CD14-positive monocyte (primary cell): Measurements from ENCODE around the gene CR1L. TPM values are rescaled to one million over a fixed set of nuclear protein-coding genes. Genes with fewer than 3 reads are reported as not detected.
"Not testable (repeated sequence)": the region's sequence is repeated elsewhere in the genome, so short reads cannot be mapped to it uniquely, and the experiment has no call there.

ENCODE experiments used
- DNase-seq, 3 donors: peaks; one replicate each; pipeline ENCODE4 v3.0.0-alpha.2; 2011 to 2022
- H2AFZ ChIP-seq: 2 replicates; pipeline ENCODE4 v1.6.0; 2012; ENCODE audit warnings: mild to moderate bottlenecking, low read depth, low read length, inconsistent platforms; ENCODE audit not compliant: insufficient read depth, poor library complexity, severe bottlenecking
- H3K27ac ChIP-seq, 2 donors: 1 replicate in 1 of 2; 2 replicates in 1 of 2; pipeline ENCODE4 v1.5.1; 2012 to 2013; ENCODE audit warnings: low read length in 2 of 2, control low read depth in 1 of 2, inconsistent platforms in 1 of 2, low read depth in 1 of 2, mild to moderate bottlenecking in 1 of 2
- H3K27me3 ChIP-seq, 2 donors: one replicate each; pipeline versions ENCODE4 v1.6.0 to v1.6.1; 2011 to 2013; ENCODE audit warnings: low read length in 2 of 2; ENCODE audit not compliant: control insufficient read depth in 2 of 2, insufficient read depth in 2 of 2
- H3K36me3 ChIP-seq, 2 donors: replicated peaks in 1 of 2; 1 replicate in 1 of 2; 2 replicates in 1 of 2; pipeline versions ENCODE4 v1.5.1 to v1.6.1; 2012 to 2013; ENCODE audit warnings: low read length in 2 of 2, control low read depth in 1 of 2, inconsistent platforms in 1 of 2, mild to moderate bottlenecking in 1 of 2; ENCODE audit not compliant: insufficient read depth in 2 of 2, control insufficient read depth in 1 of 2
- H3K4me1 ChIP-seq, 2 donors: 1 replicate in 1 of 2; 2 replicates in 1 of 2; pipeline versions ENCODE4 v1.5.1 to v1.6.1; 2012 to 2013; ENCODE audit warnings: low read length in 2 of 2, control low read depth in 1 of 2, inconsistent platforms in 1 of 2, mild to moderate bottlenecking in 1 of 2, moderate library complexity in 1 of 2; ENCODE audit not compliant: insufficient read depth in 2 of 2, control insufficient read depth in 1 of 2
- H3K4me2 ChIP-seq: replicated peaks from 2 replicates; pipeline ENCODE3; 2012; ENCODE audit warnings: low read length, moderate library complexity, mild to moderate bottlenecking; ENCODE audit not compliant: poor library complexity, severe bottlenecking; ENCODE audit errors: extremely low read depth
- H3K4me3 ChIP-seq, 3 experiments: fragments of 200-600 bp in 1 of 3; sonication (generic) in 1 of 3; replicated peaks in 1 of 3; 1 replicate in 2 of 3; 2 replicates in 1 of 3; pipeline ENCODE4 v1.5.1; 2011 to 2013; ENCODE audit warnings: low read length in 3 of 3, mild to moderate bottlenecking in 3 of 3, control low read depth in 2 of 3, low read depth in 2 of 3, inconsistent platforms in 1 of 3, moderate library complexity in 1 of 3
- H3K79me2 ChIP-seq: 2 replicates; pipeline ENCODE4 v1.6.0; 2012; ENCODE audit warnings: mild to moderate bottlenecking, control low read depth, inconsistent platforms, low read length, moderate library complexity; ENCODE audit not compliant: insufficient read depth
- H3K9ac ChIP-seq: 2 replicates; pipeline ENCODE4 v1.6.0; 2017; ENCODE audit warnings: low read length, mild to moderate bottlenecking; ENCODE audit not compliant: insufficient read depth, poor library complexity, severe bottlenecking
- H3K9me3 ChIP-seq, 2 donors: replicated peaks in 1 of 2; 1 replicate in 1 of 2; 2 replicates in 1 of 2; pipeline versions ENCODE4 v1.5.1 to v1.6.1; 2012 to 2013; ENCODE audit warnings: low read length in 2 of 2, control low read depth in 1 of 2; ENCODE audit not compliant: control insufficient read depth in 1 of 2, insufficient read depth in 1 of 2
- H4K20me1 ChIP-seq: 2 replicates; pipeline ENCODE4 v1.6.0; 2012; ENCODE audit warnings: mild to moderate bottlenecking, low read length, control low read depth, moderate library complexity; ENCODE audit not compliant: insufficient read depth
- H3K27ac Mint-ChIP-seq, 7 donors: one replicate each; pipeline ENCODE4 v1.8.0; 2020; ENCODE audit warnings: mild to moderate bottlenecking in 7 of 7, mixed read lengths in 7 of 7, moderate library complexity in 6 of 7, inconsistent platforms in 2 of 7
- H3K27me3 Mint-ChIP-seq, 3 donors: one replicate each; pipeline ENCODE4 v1.8.0; 2021 to 2022; ENCODE audit warnings: low read depth in 3 of 3, mild to moderate bottlenecking in 3 of 3, mixed read lengths in 3 of 3, moderate library complexity in 3 of 3, inconsistent platforms in 1 of 3
- H3K36me3 Mint-ChIP-seq, 2 donors: one replicate each; pipeline ENCODE4 v1.8.0; 2020; ENCODE audit warnings: mixed read lengths in 2 of 2, inconsistent platforms in 1 of 2, mild to moderate bottlenecking in 1 of 2
- H3K4me1 Mint-ChIP-seq: one replicate; pipeline ENCODE4 v1.8.0; 2020; ENCODE audit warnings: mild to moderate bottlenecking, mixed read lengths
- H3K4me3 Mint-ChIP-seq, 2 donors: one replicate each; pipeline ENCODE4 v1.8.0; 2020; ENCODE audit warnings: mild to moderate bottlenecking in 2 of 2, mixed read lengths in 2 of 2, moderate library complexity in 1 of 2
- H3K9me3 Mint-ChIP-seq, 7 donors: one replicate each; pipeline ENCODE4 v1.8.0; 2020 to 2022; ENCODE audit warnings: mixed read lengths in 7 of 7, mild to moderate bottlenecking in 6 of 7, moderate library complexity in 6 of 7, inconsistent platforms in 2 of 7
- WGBS: methylation state at CpG from one replicate; pipeline ENCODE4 v1.1.5; 2013; ENCODE audit warnings: missing lambda C conversion rate; ENCODE audit not compliant: insufficient coverage; 5-methylcytosine and 5-hydroxymethylcytosine counted together
- intact Hi-C, 2 donors: fragments of 100-400 bp; cut with micrococcal nuclease; formaldehyde crosslinking; loops; one replicate each; pipeline versions ENCODE4 v1.15.0 to v1.15.1; 2023
- polyA plus RNA-seq, 3 donors: library from polyadenylated mRNA; depleted of rRNA in 1 of 3; unstranded in 2 of 3; stranded (reverse) in 1 of 3; fragments of 300-500 nt in 2 of 3; fragments of >200 nt in 1 of 3; fragmentation: Illumina TruSeq in 2 of 3; gene quantifications; 1 replicate in 2 of 3; 2 replicates in 1 of 3; pipeline ENCODE4 v1.2.3, GENCODE V29; 2012 to 2021
- TF ChIP-seq, protein P1 (sequence below): fragments of 200-600 bp; IDR thresholded peaks from one replicate; pipeline ENCODE4 v1.8.0; 2022; ENCODE audit warnings: antibody characterized with exemption, mild to moderate bottlenecking

The CR1L gene
- polyA plus RNA-seq, 3 donors: 0.49 TPM; not detected in 2

DNA sequence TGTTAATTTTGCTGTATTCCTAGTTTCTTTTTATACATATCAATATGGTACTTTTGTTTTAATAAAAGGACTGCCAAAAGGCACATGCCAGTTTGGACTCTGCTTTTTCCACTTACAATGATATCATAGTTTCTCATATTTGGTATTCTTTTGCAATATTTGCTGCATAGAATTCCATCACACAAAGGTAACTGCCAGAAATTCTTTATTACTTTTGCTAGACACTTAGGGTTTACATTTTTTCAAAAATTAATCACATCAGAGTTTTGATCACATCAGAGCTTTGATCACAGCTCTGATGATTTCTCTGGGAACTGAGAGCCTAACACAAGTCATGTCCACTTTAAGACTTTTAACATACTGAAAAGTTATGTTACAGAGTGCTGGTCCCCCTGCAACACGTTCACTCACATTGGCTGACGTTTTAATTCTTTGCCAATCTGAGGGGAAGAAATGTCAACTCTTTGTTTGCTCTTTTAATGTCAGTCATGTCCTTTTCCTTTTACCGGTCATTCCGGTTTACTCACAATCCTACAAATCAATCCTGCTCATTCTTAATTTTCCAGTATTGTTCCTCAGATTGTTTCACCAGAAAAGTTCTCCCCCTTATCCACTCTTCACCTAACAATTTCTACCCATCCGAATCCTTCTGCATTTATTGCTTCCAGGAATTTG, 105.8 kb downstream of the CR1L start:
- peak overlapping the region; percentile 92 for H2AFZ ChIP-seq
- peak overlapping the region in 1 of 3 experiments; percentile 93 for H3K4me3 ChIP-seq
- TF ChIP-seq, protein P1, sequence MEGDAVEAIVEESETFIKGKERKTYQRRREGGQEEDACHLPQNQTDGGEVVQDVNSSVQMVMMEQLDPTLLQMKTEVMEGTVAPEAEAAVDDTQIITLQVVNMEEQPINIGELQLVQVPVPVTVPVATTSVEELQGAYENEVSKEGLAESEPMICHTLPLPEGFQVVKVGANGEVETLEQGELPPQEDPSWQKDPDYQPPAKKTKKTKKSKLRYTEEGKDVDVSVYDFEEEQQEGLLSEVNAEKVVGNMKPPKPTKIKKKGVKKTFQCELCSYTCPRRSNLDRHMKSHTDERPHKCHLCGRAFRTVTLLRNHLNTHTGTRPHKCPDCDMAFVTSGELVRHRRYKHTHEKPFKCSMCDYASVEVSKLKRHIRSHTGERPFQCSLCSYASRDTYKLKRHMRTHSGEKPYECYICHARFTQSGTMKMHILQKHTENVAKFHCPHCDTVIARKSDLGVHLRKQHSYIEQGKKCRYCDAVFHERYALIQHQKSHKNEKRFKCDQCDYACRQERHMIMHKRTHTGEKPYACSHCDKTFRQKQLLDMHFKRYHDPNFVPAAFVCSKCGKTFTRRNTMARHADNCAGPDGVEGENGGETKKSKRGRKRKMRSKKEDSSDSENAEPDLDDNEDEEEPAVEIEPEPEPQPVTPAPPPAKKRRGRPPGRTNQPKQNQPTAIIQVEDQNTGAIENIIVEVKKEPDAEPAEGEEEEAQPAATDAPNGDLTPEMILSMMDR: no peak
- Mint-ChIP-seq H3K4me3 (no peak overlapping the region), H3K36me3 (peaks cover under 1 to 4% of the 10 kb centered on the region in 2 donors), H3K9me3 (peaks cover 0 to 3% (median 0%) of the 10 kb centered on the region in 7 donors), H3K27me3 (peaks cover 0 to 1% (median 0%) of the 10 kb centered on the region in 3 donors), H3K4me1 (peaks cover 42% of the 10 kb centered on the region), H3K27ac (peak overlapping the region; percentile 97 to 100 (median 98))
- peaks cover 40 to 42% of the 10 kb centered on the region in 2 donors for H3K4me1 ChIP-seq
- intact Hi-C loops: loop anchor here in 1 of 2 donors (5.0 kb wide), 1 partner anchor 117 kb away; no protein-coding TSS in a partner anchor
- peak overlapping the region; percentile 74 for H3K4me2 ChIP-seq
- DNase-seq: no peak
- no peaks in the 10 kb centered on the region for H3K9me3 ChIP-seq
- H3K36me3 ChIP-seq: no peaks in the 10 kb centered on the region
- H4K20me1 ChIP-seq: peaks cover 20% of the 10 kb centered on the region
- peaks cover 39% of the 10 kb centered on the region for H3K79me2 ChIP-seq
- 80% methylated on average over 2 of the region's 5 CpGs for WGBS
- H3K27ac ChIP-seq: peak overlapping the region in 1 of 2 donors; percentile 94
- no peaks in the 10 kb centered on the region for H3K27me3 ChIP-seq
- no peak overlapping the region for H3K9ac ChIP-seq

DNA sequence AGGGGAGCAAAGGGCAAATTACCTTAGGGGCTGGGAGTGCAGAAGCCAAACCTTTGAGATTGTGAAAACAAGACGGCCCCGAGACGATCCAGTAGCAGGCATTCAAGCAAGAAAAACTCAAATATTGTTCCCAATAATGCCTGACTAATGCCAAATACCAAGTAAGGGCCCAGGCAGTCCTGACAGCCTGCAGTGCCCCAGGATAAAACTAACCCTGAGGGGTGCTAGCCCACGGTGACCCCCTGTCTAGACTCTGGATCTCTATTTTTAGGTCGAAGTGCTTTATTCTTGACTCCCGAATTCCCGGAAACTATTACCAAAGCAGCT, 106.5 kb downstream of the CR1L start:
- peaks cover 48% of the 10 kb centered on the region for H3K4me1 Mint-ChIP-seq
- H3K79me2 ChIP-seq: peaks cover 46% of the 10 kb centered on the region
- peak overlapping the region; percentile 97 to 100 (median 98) for H3K27ac Mint-ChIP-seq
- peak overlapping the region; percentile 74 for H3K4me2 ChIP-seq
- H3K27me3 ChIP-seq, H3K36me3 ChIP-seq, H3K9me3 Mint-ChIP-seq, H3K27me3 Mint-ChIP-seq, H3K36me3 Mint-ChIP-seq, H3K9me3 ChIP-seq, DNase-seq: not testable (repeated sequence)
- peak overlapping the region; percentile 94 to 98 for H3K27ac ChIP-seq
- 1% methylated on average over 4 of the region's 7 CpGs for WGBS
- H3K4me1 ChIP-seq: peaks cover 46 to 48% of the 10 kb centered on the region in 2 donors
- intact Hi-C loops: loop anchor here in 1 of 2 donors (5.0 kb wide), 1 partner anchor 116 kb away; no protein-coding TSS in a partner anchor
- peak overlapping the region; percentile 93 for H3K9ac ChIP-seq
- peaks cover 26% of the 10 kb centered on the region for H4K20me1 ChIP-seq
- H2AFZ ChIP-seq: peak overlapping the region; percentile 92
- H3K4me3 Mint-ChIP-seq: peak overlapping the region; percentile 100
- peak overlapping the region; percentile 18 to 94 (median 93) for H3K4me3 ChIP-seq
